Glutamatergic neuron (in vitro differentiated cells): Measurements from ENCODE around the gene MAT2B. TPM values are rescaled to one million over a fixed set of nuclear protein-coding genes. Genes with fewer than 3 reads are reported as not detected.

Experiments
- DNase-seq: peaks from one replicate; pipeline ENCODE4 v3.0.0; 2022
- H3K27ac Mint-ChIP-seq: one replicate; pipeline ENCODE4 v1.8.0; 2020; ENCODE audit warnings: mild to moderate bottlenecking, mixed read lengths, inconsistent platforms; ENCODE audit not compliant: unreplicated experiment
- H3K27me3 Mint-ChIP-seq: one replicate; pipeline ENCODE4 v1.8.0; 2020; ENCODE audit warnings: mild to moderate bottlenecking, moderate library complexity, mixed read lengths, inconsistent platforms; ENCODE audit not compliant: unreplicated experiment
- H3K36me3 Mint-ChIP-seq: one replicate; pipeline ENCODE4 v1.8.0; 2020; ENCODE audit warnings: mild to moderate bottlenecking, mixed read lengths, inconsistent platforms; ENCODE audit not compliant: unreplicated experiment
- H3K4me1 Mint-ChIP-seq: one replicate; pipeline ENCODE4 v1.8.0; 2020; ENCODE audit warnings: mild to moderate bottlenecking, low read depth, mixed read lengths, inconsistent platforms; ENCODE audit not compliant: unreplicated experiment
- H3K4me3 Mint-ChIP-seq: one replicate; pipeline ENCODE4 v1.8.0; 2020; ENCODE audit warnings: mild to moderate bottlenecking, mixed read lengths, inconsistent platforms; ENCODE audit not compliant: unreplicated experiment
- H3K9me3 Mint-ChIP-seq: one replicate; pipeline ENCODE4 v1.8.0; 2020; ENCODE audit warnings: mild to moderate bottlenecking, moderate library complexity, mixed read lengths, inconsistent platforms; ENCODE audit not compliant: unreplicated experiment
- CTCF ChIP-seq: fragments of 200-600 bp; sonication (generic); IDR thresholded peaks from one replicate; pipeline ENCODE4 v1.5.0; 2021; ENCODE audit not compliant: partially characterized antibody, unreplicated experiment
- total RNA-seq: library from RNA; stranded (reverse); fragmentation: NEBNext Ultra II Directional; extraction: Animal tissue kit (Norgen Biotek cat#: 25700); gene quantifications from one replicate; pipeline ENCODE4 v1.2.1, GENCODE V29; 2021; ENCODE audit not compliant: unreplicated experiment

MAT2B gene
- total RNA-seq, 1 donor from 2014 or later, result 23.1 TPM

- H3K4me1 Mint-ChIP-seq, result peaks cover 3% of the 10 kb centered on the region
These were observed 24.3 kb downstream of the MAT2B start for GRCh38 chr5:163529698-163530097.

GRCh38 chr5:163531272-163531671 lies 25.9 kb downstream of the MAT2B start:
- TF ChIP-seq CTCF, result no peak
- Mint-ChIP-seq H3K27ac (no peak overlapping the region), H3K27me3 (peaks cover 2% of the 10 kb centered on the region), H3K36me3 (no peaks in the 10 kb centered on the region), H3K4me1 (peaks cover 3% of the 10 kb centered on the region), H3K4me3 (no peak overlapping the region), H3K9me3 (no peaks in the 10 kb centered on the region)
- no peak for DNase-seq

More at GRCh38 chr5:163529698-163530097, 24.3 kb downstream of the MAT2B start:
- Mint-ChIP-seq H3K27me3 (peaks cover 2% of the 10 kb centered on the region), H3K36me3 (peaks cover 8% of the 10 kb centered on the region), H3K27ac (no peak overlapping the region), H3K4me3 (no peak overlapping the region), H3K9me3 (no peaks in the 10 kb centered on the region)
- no peak for DNase-seq
- no peak for TF ChIP-seq CTCF

GRCh38 chr5:163532171-163533084 lies 27.0 kb downstream of the MAT2B start:
- Mint-ChIP-seq H3K27me3 (no peaks in the 10 kb centered on the region), H3K9me3 (no peaks in the 10 kb centered on the region), H3K4me3 (no peak overlapping the region), H3K36me3 (no peaks in the 10 kb centered on the region), H3K4me1 (peaks cover 3% of the 10 kb centered on the region), H3K27ac (no peak overlapping the region)
- TF ChIP-seq CTCF, result no peak
- DNase-seq, result no peak

- no peak for DNase-seq
- H3K9me3 Mint-ChIP-seq, result no peaks in the 10 kb centered on the region
These were observed 27.8 kb downstream of the MAT2B start for GRCh38 chr5:163533223-163533622.

More at GRCh38 chr5:163533223-163533622, 27.8 kb downstream of the MAT2B start:
- peaks cover 3% of the 10 kb centered on the region for H3K4me1 Mint-ChIP-seq
- H3K36me3 Mint-ChIP-seq, result no peaks in the 10 kb centered on the region
- no peak for TF ChIP-seq CTCF
- no peak overlapping the region for H3K27ac Mint-ChIP-seq
- H3K4me3 Mint-ChIP-seq, result no peak overlapping the region
- no peaks in the 10 kb centered on the region for H3K27me3 Mint-ChIP-seq
